Muscle of arm (tissue), 12 donors: Measurements from ENCODE around the gene GPR39. TPM values are rescaled to one million over a fixed set of nuclear protein-coding genes. Genes with fewer than 3 reads are reported as not detected.

ENCODE experiments used
- DNase-seq: peaks from one replicate; pipeline ENCODE4 v3.0.0-alpha.2; 2013
- polyA plus RNA-seq, 12 donors: library from polyadenylated mRNA; unstranded; fragments of 120-200 nt; gene quantifications; one replicate each; pipeline ENCODE4 v1.2.1, GENCODE V29; 2013; ENCODE audit not compliant: insufficient read length in 12 of 12

Gene GPR39
- polyA plus RNA-seq, 12 donors, result 0.14 to 0.57 (median 0.21) TPM; not detected in 2

DNA sequence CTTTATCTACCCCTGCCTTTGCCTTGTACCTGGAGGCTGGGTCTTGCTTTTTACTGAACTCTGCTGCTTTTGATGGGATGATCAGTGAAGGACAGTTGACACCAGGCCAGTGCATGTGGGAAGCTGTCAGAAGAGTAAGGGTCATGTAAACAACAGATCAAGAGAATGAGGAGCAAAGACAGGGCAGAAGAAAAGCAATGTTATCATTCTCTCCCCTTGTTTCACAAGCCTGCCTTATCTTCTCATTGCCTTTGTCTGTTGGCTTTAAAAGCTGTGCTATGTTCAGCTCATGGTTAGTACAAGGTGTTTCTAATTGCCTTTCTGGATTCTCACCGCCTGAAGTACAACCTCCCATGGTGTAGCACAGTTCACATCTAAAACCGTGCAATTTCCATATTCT, 225.8 kb downstream of the GPR39 start:
- DNase-seq, result no peak

DNA sequence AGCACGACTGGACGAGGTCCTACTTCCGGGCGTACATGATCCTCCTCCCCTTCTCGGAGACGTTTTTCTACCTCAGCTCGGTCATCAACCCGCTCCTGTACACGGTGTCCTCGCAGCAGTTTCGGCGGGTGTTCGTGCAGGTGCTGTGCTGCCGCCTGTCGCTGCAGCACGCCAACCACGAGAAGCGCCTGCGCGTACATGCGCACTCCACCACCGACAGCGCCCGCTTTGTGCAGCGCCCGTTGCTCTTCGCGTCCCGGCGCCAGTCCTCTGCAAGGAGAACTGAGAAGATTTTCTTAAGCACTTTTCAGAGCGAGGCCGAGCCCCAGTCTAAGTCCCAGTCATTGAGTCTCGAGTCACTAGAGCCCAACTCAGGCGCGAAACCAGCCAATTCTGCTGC, 228.6 kb downstream of the GPR39 start:
- DNase-seq, result no peak

DNA sequence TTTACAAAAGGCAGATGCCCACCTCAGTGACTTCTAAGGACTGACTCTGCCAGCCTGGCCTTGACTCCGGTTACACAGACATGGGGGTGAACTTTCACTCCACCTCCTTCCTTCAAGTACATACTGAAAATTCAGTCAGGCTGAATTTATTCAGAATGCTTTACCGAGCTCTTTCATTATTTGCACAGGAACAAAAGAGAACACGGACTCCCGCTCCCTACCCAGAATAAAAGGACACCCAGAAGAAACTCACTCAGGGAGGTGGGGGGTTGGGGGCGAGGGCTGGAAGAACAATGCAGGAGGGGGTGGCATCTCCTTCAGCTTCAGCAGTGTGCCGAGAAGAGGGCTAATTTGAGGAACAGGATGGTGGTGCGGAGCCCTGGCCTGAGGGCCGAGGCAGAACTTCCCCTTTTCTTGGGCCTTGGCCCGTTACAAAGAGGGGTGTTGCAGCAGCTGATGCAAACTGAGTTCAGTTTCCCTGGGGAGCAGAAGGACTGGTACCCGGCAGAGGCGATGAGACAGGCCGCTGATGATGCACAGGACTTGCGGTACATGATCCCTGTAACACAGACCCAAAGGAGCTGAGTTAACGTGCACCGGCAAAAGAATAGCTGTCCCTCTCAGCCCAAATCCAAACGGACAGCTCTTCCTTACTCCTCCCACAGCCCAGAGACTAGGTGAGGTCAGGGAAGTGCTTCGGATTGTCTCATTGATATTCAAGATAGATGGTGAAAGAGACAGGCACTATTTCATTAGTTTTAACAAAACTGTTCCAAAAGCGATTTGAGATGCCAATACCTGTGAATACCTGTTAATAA, 229.3 kb downstream of the GPR39 start:
- DNase-seq, result no peak

DNA sequence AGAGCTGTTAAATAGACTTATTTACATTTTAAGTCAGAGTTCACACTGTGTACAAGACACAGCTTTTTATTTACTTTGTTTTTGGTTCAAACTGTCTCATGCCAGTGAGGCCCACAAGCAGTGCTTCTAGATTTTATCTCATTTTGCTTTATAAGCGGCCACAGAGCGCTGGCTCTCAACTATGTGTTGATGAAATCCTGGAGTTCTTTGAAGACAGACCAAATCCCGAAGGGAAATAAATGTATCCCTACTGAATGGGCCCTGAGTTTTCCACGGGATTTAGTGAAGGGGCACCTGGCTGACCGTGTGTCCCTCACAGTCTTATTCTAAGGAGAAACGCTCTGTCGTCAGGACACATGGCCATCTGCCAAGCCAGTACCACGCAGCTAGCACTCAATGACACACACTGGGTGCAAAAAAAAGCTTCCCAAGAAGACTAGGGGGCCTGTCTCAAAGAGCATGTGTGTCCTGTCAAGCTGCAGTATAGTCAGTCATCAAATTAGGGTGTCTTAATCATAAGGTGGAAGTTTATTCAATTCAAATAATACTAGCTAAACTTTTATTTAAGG, 230.0 kb downstream of the GPR39 start:
- no peak for DNase-seq

DNA sequence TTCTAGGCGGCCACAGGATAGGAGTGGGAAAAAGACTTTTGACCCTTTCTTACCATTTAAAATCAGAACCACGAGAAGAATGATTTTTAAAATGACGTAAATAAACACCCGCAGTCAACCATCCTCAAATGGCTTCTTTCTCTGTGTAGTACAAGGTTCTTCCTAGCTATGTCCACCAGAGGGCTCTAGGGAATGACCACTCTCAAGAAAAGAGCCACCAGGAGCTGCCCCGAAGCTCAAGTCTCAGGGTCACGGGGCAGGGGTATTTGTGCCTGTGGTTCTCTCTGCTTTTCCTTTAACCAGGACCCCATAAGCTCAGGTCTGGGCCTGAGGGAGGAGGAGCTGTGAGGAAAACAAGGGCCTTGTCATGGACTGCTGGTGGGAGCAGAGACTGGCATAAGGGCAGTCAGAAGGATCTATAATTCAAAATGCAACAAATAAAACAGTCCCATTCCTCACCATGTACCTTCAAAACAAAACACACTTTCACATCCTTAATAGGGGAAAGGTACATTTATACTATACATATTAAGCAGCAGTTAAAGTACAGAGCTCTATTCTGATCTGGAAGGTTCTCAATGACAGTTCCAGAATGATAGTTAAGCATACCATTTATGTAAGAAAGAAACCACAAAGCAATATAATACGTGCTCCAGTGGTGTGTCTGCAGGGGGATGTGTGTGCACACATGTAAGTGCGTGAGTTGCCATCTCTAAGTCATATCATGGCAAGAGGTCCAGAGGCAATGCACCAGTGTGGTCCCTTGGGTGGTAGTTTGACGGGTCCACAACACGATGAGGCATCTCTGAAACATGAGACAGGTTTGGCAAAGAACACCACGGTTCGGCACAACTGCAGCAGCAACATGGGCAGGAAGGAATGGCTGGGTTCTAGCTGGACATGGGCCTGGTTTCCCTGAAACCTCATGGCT, 234.8 kb downstream of the GPR39 start:
- no peak for DNase-seq

DNA sequence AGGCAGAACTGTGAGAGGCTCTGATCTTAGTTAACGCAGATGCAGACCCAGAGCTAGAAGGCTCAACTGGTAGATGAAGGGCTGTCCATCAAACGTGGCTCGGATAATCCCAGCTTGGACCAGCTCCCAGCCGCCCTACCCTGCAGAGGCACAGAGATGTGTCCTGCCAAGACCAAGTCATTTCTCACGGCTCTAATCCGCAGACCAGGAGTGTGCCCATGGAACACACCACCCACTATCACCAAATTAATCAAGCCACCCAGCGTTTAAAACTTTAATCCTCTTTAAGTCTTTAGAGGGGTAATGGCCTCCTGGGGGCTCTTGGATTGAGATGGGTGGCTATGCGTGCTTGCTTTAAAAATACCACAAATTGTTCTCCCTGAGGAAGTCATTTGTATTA, 235.9 kb downstream of the GPR39 start:
- no peak for DNase-seq

DNA sequence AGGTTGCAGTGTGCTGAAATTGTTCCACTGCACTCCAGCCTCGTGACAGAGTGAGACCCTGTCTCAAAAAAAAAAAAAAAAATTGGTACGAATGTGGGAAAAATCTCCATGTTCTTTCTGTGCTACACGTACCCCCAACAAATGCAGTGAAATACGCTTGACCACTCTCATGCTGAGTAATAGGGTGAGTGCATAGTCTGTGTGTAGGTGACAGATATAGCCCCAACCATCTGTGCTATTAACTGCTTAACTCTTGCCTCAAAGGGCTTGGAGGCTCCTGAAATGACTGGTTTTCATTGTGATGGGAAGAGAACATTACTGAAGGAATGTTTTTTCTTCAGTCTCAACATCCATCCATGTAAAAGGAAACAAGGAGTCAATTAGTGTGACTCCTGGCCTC, 237.7 kb downstream of the GPR39 start:
- DNase-seq, result no peak

DNA sequence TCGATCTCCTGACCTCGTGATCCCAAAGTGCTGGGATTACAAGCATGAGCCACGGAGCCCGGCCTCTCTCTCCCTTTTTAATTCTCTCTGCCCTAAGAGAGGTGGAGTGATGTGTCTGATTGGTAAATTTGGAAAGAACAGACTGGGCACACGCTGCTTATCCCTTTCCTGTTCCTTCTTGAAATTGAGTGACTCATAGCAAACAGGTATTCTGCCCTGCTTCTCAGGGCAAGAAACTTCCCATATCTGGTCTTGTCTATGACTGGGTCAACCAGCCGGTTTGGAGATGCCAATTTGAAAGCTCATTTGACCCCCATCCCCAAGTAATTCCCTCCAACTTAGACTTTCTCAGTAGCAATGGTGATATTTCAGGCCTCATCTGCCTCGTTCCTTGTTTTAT, 238.4 kb downstream of the GPR39 start:
- no peak for DNase-seq

DNA sequence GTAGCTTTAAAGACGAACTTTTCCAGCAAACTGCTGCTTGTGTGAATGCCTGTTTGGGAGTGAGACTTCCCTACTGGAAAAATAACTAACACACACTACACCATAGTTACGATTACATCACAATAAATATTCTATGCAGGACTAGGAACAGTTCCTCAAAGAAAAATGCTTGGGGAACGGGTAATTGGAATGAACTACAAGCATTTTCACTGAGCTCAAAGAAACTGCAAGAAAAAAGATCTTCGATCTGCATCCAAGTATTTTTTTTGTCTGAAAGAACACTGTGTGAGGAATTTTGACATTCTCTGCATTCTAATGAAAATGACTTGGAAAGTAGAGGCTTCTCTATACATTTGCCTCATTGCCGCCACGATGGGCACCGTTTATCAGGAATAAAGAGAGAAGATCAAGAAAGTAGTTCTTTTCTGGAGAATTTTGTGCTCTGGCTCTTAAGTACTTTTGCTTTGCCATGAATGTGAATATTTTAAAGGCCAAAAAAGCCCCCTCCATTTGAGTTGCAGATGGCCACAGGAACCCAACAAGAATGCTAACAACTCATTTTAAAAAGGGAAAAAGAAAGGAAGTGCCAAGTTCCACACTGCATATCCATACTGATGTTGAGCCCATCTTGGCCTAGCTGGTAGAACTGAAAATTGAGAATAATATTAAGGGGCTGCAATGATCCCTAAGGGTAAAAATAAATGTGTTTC, 239.8 kb downstream of the GPR39 start:
- peak; percentile 60 for DNase-seq

DNA sequence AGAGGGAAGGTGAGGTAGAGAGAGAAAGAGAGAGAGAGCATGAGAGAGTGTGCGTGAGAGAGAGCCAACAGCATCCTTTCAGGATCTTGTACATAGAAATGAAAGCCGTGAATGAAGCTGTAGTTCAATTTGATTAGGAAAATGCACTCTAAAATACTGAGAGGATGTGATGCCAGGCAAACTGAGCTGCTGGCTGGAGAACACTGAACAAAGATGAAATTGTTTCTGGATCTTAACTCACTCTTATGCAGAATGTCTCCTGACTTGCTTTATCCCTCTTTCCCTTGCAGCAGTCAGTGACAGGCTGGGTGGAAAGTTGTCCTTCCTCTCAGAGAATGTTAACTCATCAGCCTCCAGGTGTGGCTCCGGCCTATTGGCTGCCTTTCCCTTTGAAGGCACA, 242.7 kb downstream of the GPR39 start:
- no peak for DNase-seq

DNA sequence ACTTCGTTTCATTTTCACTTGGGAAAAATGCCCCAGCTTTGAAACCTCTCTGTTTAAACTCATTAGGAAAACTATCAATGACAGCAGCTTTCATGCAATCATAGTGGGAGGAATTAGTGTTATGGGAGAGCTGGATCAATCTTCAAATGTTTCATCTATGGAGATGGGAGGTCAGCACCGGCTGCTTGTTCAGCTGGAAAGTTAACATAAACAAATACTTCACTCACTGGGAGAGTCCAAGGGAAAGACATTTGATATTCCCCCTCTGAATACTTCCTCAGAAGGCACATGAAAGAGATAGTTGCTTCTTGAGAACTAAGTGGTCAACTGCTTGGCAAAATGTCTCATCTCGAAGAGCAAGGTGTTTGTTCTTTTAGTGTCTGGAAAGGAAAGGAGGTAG, 246.1 kb downstream of the GPR39 start:
- DNase-seq, result no peak

DNA sequence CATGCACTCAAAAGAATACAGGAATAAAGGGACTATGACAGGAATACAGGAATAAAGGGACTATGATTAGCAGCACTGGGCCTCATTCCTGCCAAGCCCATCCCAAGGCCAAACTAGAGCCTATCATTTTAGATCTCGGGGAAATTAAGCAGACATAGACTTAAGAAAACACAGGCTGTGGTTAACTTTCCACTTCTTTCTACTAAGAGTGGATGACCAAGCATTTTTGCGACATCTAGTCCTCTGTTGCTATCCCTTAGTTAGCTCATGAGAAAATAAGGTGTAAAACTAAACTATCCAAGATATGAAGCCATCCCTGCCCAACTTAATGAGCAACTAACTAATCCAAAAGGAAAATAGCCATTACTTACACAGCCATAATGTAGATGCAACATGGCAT, 247.5 kb downstream of the GPR39 start:
- no peak for DNase-seq

DNA sequence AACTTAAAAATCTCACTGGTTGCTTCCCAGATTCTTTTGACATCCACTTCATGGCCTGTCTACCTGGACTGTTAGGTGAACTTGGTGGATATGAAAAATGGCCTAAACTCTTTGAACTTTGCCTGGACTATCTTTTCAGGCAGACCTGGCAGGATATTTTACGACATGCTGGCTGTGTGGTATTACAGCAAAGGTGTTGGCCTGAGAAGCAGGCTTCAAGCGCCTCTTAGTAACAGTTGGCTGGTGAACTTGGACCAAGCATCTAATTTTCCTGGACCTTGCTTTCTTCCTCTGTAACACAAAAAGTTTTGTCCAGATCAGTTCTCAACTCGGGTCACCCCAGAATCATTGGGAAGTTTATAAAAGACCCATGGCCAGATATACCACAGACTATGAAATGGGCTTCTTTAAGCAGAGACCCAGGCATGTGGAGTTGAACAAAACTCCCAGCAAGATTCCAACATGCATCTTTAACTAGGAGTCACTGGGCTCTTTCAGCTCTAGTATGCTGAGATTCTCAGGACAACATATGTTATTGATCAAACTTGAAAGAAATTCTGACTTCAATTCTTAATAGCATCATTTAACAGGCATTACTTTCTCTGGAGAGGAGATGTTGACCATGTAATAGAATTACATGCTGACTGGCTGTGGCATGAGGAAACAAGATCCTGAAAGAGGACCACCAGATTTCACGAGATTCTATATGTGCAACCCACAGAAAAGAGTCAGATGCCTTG, 249.0 kb downstream of the GPR39 start:
- no peak for DNase-seq

DNA sequence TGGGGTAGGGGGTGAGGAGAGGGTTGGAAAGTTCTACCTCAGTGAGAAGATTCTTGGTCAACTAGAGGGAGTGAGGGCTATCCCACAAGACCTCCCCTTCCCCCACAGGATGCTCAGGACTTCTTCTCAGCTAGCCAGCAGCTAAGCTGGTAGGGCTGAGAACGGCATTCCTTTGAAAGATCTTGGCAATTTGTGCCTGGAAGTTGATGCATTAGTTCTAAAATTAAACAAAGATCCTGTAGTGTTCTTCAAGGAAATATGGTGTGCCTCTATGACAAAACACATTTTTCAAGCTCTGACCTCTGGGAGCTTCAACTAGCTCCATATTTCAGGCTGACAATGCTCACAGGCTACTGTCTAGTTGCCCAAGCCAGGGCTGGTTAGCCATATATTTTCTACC, 251.1 kb downstream of the GPR39 start:
- no peak for DNase-seq

DNA sequence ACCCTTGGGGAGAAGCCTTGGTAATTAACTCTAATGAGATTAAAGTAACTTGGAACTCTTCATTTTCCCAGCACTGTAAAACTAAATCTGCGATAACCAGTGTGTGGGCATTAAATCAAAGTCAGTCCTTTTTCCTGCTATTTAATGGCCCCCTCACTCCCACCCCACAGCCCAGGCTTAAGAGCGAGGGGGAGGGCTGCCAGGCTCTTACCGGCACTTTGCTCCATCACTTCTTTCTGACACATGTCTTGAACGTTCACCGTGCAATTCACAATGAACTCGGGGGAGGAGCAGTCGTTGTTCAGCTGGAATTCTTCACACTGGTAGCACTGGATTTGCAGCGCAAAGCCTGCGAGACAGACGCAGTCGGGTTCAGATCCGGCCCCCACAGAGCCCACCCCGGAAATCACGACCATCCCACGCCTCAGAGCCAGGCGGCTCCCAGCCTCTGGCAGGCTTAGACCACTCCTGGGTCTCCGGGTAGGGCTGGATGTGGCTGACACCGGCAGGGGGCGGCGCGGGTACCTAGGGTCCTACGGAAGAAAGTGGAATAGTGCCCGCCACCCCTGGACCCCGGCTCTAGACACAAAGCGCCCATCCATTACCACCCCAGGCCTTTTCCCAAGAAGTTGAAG, 251.7 kb downstream of the GPR39 start:
- DNase-seq, result no peak

DNA sequence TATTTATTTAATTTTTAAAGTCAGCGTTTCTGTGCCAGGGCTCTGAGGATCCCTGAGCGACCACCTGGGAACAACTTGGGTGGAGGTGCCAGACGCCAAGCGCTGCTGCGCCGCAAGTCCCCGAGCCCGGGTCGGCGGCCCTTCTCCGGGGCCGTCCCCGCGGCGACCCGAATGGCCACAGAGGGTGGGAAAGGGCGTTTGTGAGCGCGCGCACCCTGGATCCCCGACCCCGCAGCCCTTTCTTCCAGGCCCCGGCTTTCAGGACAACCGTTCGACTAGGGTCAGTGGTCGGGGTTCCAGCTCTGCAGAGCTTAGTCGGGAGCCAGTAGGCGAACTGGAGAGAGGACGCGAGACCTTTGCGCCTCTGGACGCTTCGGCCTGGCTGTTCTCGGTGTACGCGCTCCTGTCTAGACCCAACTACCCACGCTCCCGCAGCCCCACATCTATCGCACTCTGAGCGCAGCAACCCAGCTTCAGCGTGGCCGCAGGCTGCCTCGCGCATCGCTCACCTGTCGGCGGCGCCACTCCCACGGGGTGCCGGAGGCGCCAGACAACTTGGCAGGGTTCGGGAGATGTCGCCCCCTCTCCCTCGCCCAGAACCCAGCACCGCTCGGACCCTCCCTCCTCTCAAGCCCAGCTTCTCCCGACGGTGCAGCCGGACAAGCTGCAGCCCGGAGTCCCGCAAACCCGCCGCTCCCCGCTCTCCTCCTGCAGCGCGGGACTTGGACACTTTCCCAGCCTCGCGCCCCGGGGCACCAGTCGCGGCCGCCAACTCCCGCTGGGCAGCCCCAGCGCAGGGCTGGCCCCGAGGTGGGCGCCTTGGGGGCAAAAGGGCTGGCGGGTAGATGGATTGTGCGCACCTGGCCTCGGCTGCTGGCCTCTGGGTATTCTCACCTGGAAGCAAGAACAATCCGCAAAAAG, 252.6 kb downstream of the GPR39 start:
- no peak for DNase-seq

DNA sequence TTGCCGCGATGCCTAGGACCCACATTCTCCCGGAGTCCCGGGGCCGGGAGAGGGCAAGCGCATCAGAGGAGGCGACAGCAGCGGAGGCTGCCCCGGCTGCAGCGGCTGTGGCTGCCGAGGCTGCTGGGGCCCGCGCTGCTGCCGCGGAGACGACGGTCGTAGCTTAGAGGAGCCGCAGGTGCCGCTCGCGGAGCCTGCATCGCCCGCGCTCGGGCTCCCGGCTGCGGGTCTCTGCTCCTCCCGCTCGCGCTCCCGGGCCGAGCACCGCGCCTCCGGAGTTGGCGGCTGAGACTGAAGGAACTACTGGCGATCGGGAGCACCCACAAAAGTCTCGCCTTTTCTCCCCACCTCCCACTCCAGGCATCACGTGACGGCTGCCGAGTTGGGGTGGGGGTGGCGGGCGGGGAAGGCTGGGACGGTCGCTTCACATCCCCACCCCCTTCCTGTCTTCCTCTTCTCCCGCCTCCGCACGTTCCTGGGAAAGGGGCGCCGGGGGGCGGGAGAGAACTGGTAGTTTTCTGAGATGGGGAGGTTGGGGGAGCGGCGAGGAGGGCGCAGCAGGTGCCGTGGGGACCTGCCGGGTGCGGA, 253.4 kb downstream of the GPR39 start, which contains the start of gene LYPD1:
Gene LYPD1 (minus strand): TSS at position 298 of the 588 bp plus-strand sequence. CDS start 273 bp downstream, at position 25.
- DNase-seq, result no peak

DNA sequence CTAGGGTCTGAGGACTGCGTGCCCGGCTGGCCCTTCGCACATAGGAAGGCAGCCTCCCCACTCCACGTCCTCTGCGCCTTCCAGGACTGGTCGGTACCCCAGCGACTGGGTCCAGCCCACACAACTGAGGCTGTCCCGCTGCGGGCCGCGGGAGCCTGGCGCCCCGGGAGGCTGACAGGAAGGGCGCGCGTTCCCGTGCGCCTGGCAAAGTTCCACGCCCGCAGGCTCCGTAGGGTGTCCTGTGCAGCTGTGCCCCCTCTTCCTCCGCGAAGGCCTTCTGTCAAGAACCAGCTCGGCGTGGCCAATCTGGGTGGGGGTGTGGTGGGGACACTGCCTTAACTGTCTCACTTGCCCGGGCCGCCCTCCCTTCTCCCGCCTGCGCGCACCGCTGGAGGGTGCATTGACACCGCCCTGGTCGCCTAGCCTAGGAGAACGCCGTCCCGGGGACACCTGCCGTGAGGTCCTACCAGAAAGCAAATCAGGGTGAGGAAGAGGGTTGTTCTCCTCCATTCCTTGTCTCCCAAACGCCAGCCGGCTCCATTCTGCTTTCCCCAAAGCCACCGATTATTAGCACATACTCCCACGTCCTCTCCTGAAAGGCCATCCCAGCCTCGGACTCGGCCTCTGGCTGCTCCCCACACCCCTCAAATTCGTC, 254.0 kb downstream of the GPR39 start:
- no peak for DNase-seq
